HEK293 (cell line): ENCODE measurements around the gene PGM1.

ENCODE experiments used
- CTCF ChIA-PET: fragments of 350-600 bp; formaldehyde crosslinking; extraction: SDS; loops from one replicate; lab custom pipeline; 2021; ENCODE audit warnings: antibody characterized with exemption; lab: Yijun Ruan, JAX
- POLR2A ChIA-PET: fragments of 300-600 bp; formaldehyde crosslinking; extraction: SDS; loops from one replicate; lab custom pipeline; 2020; ENCODE audit warnings: antibody characterized with exemption, inconsistent platforms; lab: Yijun Ruan, JAX
- H3K27ac ChIP-seq: fragments of 200-500 bp; sonication (Bioruptor generic); 2 replicates; pipeline ENCODE4 v1.5.1; 2014; ENCODE audit warnings: low read depth, low read length, control low read depth, inconsistent platforms; ENCODE audit errors: extremely low read depth
- H3K36me3 ChIP-seq, 2 experiments: fragments of 200-500 bp in 1 of 2; sonication (Bioruptor generic) in 1 of 2; 1 replicate in 1 of 2; 2 replicates in 1 of 2; pipeline ENCODE4 v1.5.1; 2014 to 2017; ENCODE audit warnings: inconsistent platforms in 2 of 2, low read length in 2 of 2; ENCODE audit not compliant: control insufficient read depth in 2 of 2, insufficient read depth in 1 of 2
- H3K4me1 ChIP-seq: fragments of 200-500 bp; sonication (Bioruptor generic); 2 replicates; pipeline ENCODE4 v1.5.1; 2014; ENCODE audit warnings: mild to moderate bottlenecking, low read length, inconsistent platforms; ENCODE audit not compliant: control insufficient read depth, insufficient read depth
- H3K4me3 ChIP-seq: 2 replicates; pipeline ENCODE4 v1.5.1; 2011; ENCODE audit warnings: low read depth, mild to moderate bottlenecking, control low read depth, low read length, moderate library complexity
- H3K9me3 ChIP-seq: fragments of 200-500 bp; sonication (Bioruptor generic); 2 replicates; pipeline ENCODE4 v1.5.1; 2014; ENCODE audit warnings: low read depth, low read length, inconsistent platforms; ENCODE audit not compliant: control insufficient read depth, insufficient read depth
- KLF16 ChIP-seq: fragments of 450-650 bp; formaldehyde crosslinking; IDR thresholded peaks from 2 replicates; pipeline ENCODE4 v1.5.1; 2017; ENCODE audit warnings: missing biosample characterization, missing genetic modification characterization
- PRDM10 ChIP-seq: fragments of 450-650 bp; formaldehyde crosslinking; IDR thresholded peaks from 2 replicates; pipeline ENCODE4 v1.5.1; 2016; ENCODE audit warnings: missing biosample characterization, missing genetic modification characterization
- PRDM6 ChIP-seq: fragments of 450-650 bp; formaldehyde crosslinking; IDR thresholded peaks from 2 replicates; pipeline ENCODE4 v1.5.1; 2017; ENCODE audit warnings: missing biosample characterization, missing genetic modification characterization
- ZBTB6 ChIP-seq: fragments of 450-650 bp; formaldehyde crosslinking; IDR thresholded peaks from 2 replicates; pipeline ENCODE4 v1.5.1; 2017; ENCODE audit warnings: missing biosample characterization, missing genetic modification characterization
- ZBTB8A ChIP-seq: fragments of 450-650 bp; formaldehyde crosslinking; IDR thresholded peaks from 2 replicates; pipeline ENCODE4 v1.5.1; 2016; ENCODE audit warnings: missing biosample characterization, missing genetic modification characterization
- ZFHX2 ChIP-seq: fragments of 450-650 bp; formaldehyde crosslinking; conservative IDR thresholded peaks from 2 replicates; pipeline ENCODE4 v1.5.1; 2016; ENCODE audit warnings: missing biosample characterization, missing genetic modification characterization
- ZIC2 ChIP-seq: fragments of 450-650 bp; formaldehyde crosslinking; IDR thresholded peaks from 2 replicates; pipeline ENCODE4 v1.5.1; 2016; ENCODE audit warnings: missing biosample characterization, missing genetic modification characterization
- ZNF112 ChIP-seq: fragments of 450-650 bp; formaldehyde crosslinking; IDR thresholded peaks from 2 replicates; pipeline ENCODE4 v1.5.0; 2017; ENCODE audit warnings: missing biosample characterization, missing genetic modification characterization
- ZNF140 ChIP-seq: fragments of 450-650 bp; formaldehyde crosslinking; IDR thresholded peaks from 2 replicates; pipeline ENCODE4 v1.5.1; 2016; ENCODE audit warnings: missing biosample characterization, missing genetic modification characterization
- ZNF169 ChIP-seq: fragments of 450-650 bp; formaldehyde crosslinking; IDR thresholded peaks from 2 replicates; pipeline ENCODE4 v1.5.1; 2016; ENCODE audit warnings: missing biosample characterization, missing genetic modification characterization
- ZNF223 ChIP-seq: fragments of 450-650 bp; formaldehyde crosslinking; IDR thresholded peaks from 2 replicates; pipeline ENCODE4 v1.5.1; 2016; ENCODE audit warnings: missing biosample characterization, missing genetic modification characterization
- ZNF292 ChIP-seq: fragments of 450-650 bp; formaldehyde crosslinking; IDR thresholded peaks from 2 replicates; pipeline ENCODE4 v1.5.1; 2016; ENCODE audit warnings: low read depth, missing biosample characterization, missing genetic modification characterization, borderline replicate concordance
- ZNF324 ChIP-seq: fragments of 450-650 bp; formaldehyde crosslinking; IDR thresholded peaks from 2 replicates; pipeline ENCODE4 v1.5.1; 2016; ENCODE audit warnings: missing biosample characterization, missing genetic modification characterization
- ZNF548 ChIP-seq: fragments of 450-650 bp; formaldehyde crosslinking; IDR thresholded peaks from 2 replicates; pipeline ENCODE4 v1.5.1; 2016; ENCODE audit warnings: missing biosample characterization, missing genetic modification characterization
- ZNF549 ChIP-seq: fragments of 450-650 bp; IDR thresholded peaks from 2 replicates; pipeline ENCODE4 v1.5.1; 2018; ENCODE audit warnings: missing biosample characterization, missing genetic modification characterization, mild to moderate bottlenecking, inconsistent platforms, moderate library complexity
- ZNF596 ChIP-seq: fragments of 450-650 bp; IDR thresholded peaks from 2 replicates; pipeline ENCODE4 v1.5.0; 2018; ENCODE audit warnings: missing biosample characterization, mild to moderate bottlenecking, missing genetic modification characterization, moderate library complexity
- ZNF600 ChIP-seq: fragments of 450-650 bp; formaldehyde crosslinking; IDR thresholded peaks from 2 replicates; pipeline ENCODE4 v1.5.1; 2016; ENCODE audit warnings: missing biosample characterization, missing genetic modification characterization
- ZNF621 ChIP-seq: fragments of 450-650 bp; formaldehyde crosslinking; IDR thresholded peaks from 2 replicates; pipeline ENCODE4 v1.5.1; 2017; ENCODE audit warnings: missing biosample characterization, missing genetic modification characterization
- ZNF623 ChIP-seq: fragments of 450-650 bp; formaldehyde crosslinking; IDR thresholded peaks from 2 replicates; pipeline ENCODE4 v1.5.1; 2016; ENCODE audit warnings: missing biosample characterization, missing genetic modification characterization
- ZNF639 ChIP-seq: fragments of 450-650 bp; formaldehyde crosslinking; IDR thresholded peaks from 2 replicates; pipeline ENCODE4 v1.5.1; 2016; ENCODE audit warnings: missing biosample characterization, missing genetic modification characterization
- ZNF843 ChIP-seq: fragments of 450-650 bp; formaldehyde crosslinking; IDR thresholded peaks from 2 replicates; pipeline ENCODE4 v1.5.1; 2016; ENCODE audit warnings: missing biosample characterization, missing genetic modification characterization
- ZSCAN30 ChIP-seq: fragments of 450-650 bp; IDR thresholded peaks from 2 replicates; pipeline ENCODE4 v1.5.1; 2018; ENCODE audit warnings: missing biosample characterization, mild to moderate bottlenecking, missing genetic modification characterization, moderate library complexity

The PGM1 gene

GRCh38 chr1:63593303-63593885 is at the start of gene PGM1 (continued):
- TF ChIP-seq ZNF621 (tag by site-specific recombination) (no peak), ZNF843 (tag by site-specific recombination) (peak; percentile 60; the same call in 1 of the 2 replicates), ZNF169 (tag by site-specific recombination) (no peak), ZNF623 (tag by site-specific recombination) (no peak), ZNF140 (no peak), ZNF324 (tag by site-specific recombination) (peak; percentile 80; the same call in 1 of the 2 replicates), PRDM10 (tag by site-specific recombination) (peak; percentile 55), ZIC2 (tag by site-specific recombination) (peak; percentile 84), KLF16 (tag by site-specific recombination) (peak; percentile 72; the same call in 1 of the 2 replicates), ZNF600 (tag by site-specific recombination) (peak; percentile 94), ZNF639 (tag by site-specific recombination) (peak; percentile 39; the same call in 1 of the 2 replicates), ZNF596 (tag by site-specific recombination) (peak; percentile 74), ZBTB8A (tag by site-specific recombination) (peak; percentile 28; the same call in 1 of the 2 replicates)

GRCh38 chr1:63545780-63546179 is 47.4 kb upstream of the PGM1 start:
- H3K4me1 ChIP-seq, result no peaks in the 10 kb centered on the region
- TF ChIP-seq ZNF292 (tag by site-specific recombination) (no peak), PRDM6 (tag by site-specific recombination) (no peak), PRDM10 (tag by site-specific recombination) (no peak), ZBTB6 (tag by site-specific recombination) (no peak), ZNF223 (tag by site-specific recombination) (no peak), ZSCAN30 (tag by site-specific recombination) (no peak), ZNF548 (tag by site-specific recombination) (no peak), ZFHX2 (tag by site-specific recombination) (no peak), ZNF549 (tag by site-specific recombination) (no peak), ZNF112 (tag by site-specific recombination) (no peak)
- TF ChIP-seq, all 188 proteins: peak for 0
- H3K4me3 ChIP-seq, result no peak overlapping the region
- no peak overlapping the region for H3K27ac ChIP-seq
- H3K36me3 ChIP-seq, result peaks cover 0 to 10% of the 10 kb centered on the region in 2 experiments; a peak in 2 of 3 replicates
- ChIA-PET POLR2A (no interaction called here), CTCF (interaction anchor here (0.6 kb wide), 1 partner anchor 194 kb away, joined by 3 read pairs; no protein-coding TSS in a partner anchor)
- no peaks in the 10 kb centered on the region for H3K9me3 ChIP-seq
